Adrenal gland (tissue), 5 donors: Measurements from ENCODE around the gene SLC35G3.

Experiments
- CTCF ChIP-seq, 6 experiments: fragments of 450-650 bp in 4 of 6; fragments of 200-600 bp in 2 of 6; sonication (generic) in 1 of 6; IDR thresholded peaks; 1 replicate in 5 of 6; 2 replicates in 1 of 6; pipeline versions ENCODE4 v1.5.1 to v1.8.0; 2016 to 2021; ENCODE audit warnings: antibody characterized with exemption in 6 of 6, mild to moderate bottlenecking in 2 of 6, moderate library complexity in 1 of 6
- POLR2A ChIP-seq, 2 donors: fragments of 450-650 bp; IDR thresholded peaks; one replicate each; pipeline ENCODE4 v1.6.1; 2017; ENCODE audit warnings: antibody characterized with exemption in 2 of 2, mild to moderate bottlenecking in 2 of 2, moderate library complexity in 1 of 2
- donor health status: DM: no; HTN: no; CAD: no.

- TF ChIP-seq CTCF (IDR thresholded peaks at IDR 0.05) (no peak), POLR2A (IDR thresholded peaks at IDR 0.05) (no peak)
These were observed 9.9 kb downstream of the SLC35G3 start for GRCh38 chr17:35184274-35184673.
